Activated CD8-positive, alpha-beta T cell treated with anti-CD3 and anti-CD28 coated beads for 36 hours (primary cell): ENCODE data around the gene HUNK. TPM values are rescaled to one million over a fixed set of nuclear protein-coding genes. Genes with fewer than 3 reads are reported as not detected.

Experiments used
- ATAC-seq: fragments of 200-7000 bp; cut with Tn5 transposase; one replicate; pipeline ENCODE4 v1.10.0; 2021; ENCODE audit warnings: mild to moderate bottlenecking, moderate library complexity
- CTCF ChIA-PET: fragments of 350-600 bp; sonication (Branson Sonifier 250); formaldehyde crosslinking; loops from one replicate; lab custom pipeline; 2021; ENCODE audit warnings: antibody characterized with exemption; lab: Charles Lee
- POLR2A ChIA-PET: fragments of 350-600 bp; sonication (Branson Sonifier 250); formaldehyde crosslinking; loops from one replicate; lab custom pipeline; 2021; ENCODE audit warnings: antibody characterized with exemption; lab: Charles Lee
- DNase-seq: peaks from one replicate; pipeline ENCODE4 v3.0.0-alpha.2; 2020
- H3K27ac Mint-ChIP-seq: one replicate; pipeline ENCODE4 v1.8.0; 2021; ENCODE audit warnings: mild to moderate bottlenecking, mixed read lengths
- H3K27me3 Mint-ChIP-seq: one replicate; pipeline ENCODE4 v1.8.0; 2021; ENCODE audit warnings: mixed read lengths
- H3K36me3 Mint-ChIP-seq: one replicate; pipeline ENCODE4 v1.8.0; 2021; ENCODE audit warnings: low read depth, mixed read lengths
- H3K4me1 Mint-ChIP-seq: one replicate; pipeline ENCODE4 v1.8.0; 2021; ENCODE audit warnings: low read depth, mixed read lengths
- H3K4me3 Mint-ChIP-seq: one replicate; pipeline ENCODE4 v1.8.0; 2021; ENCODE audit warnings: mild to moderate bottlenecking, moderate library complexity, mixed read lengths
- H3K9me3 Mint-ChIP-seq: one replicate; pipeline ENCODE4 v1.8.0; 2021; ENCODE audit warnings: mixed read lengths
- intact Hi-C: fragments of 100-400 bp; cut with micrococcal nuclease; formaldehyde crosslinking; loops from one replicate; pipeline ENCODE4 v1.10.0; 2022
- total RNA-seq, 2 experiments: library from RNA; stranded (reverse); gene quantifications; one replicate each; pipeline ENCODE4 v1.2.3, GENCODE V29; 2021
- TF ChIP-seq, protein P1 (sequence below): fragments of 200-600 bp; IDR thresholded peaks from one replicate; pipeline ENCODE4 v1.8.0; 2022; ENCODE audit warnings: antibody characterized with exemption, mild to moderate bottlenecking

Gene HUNK
- total RNA-seq, 2 experiments from 2014 or later = 0.20 to 0.27 TPM

- Mint-ChIP-seq H3K4me1 (no peaks in the 10 kb centered on the region), H3K36me3 (no peaks in the 10 kb centered on the region), H3K4me3 (no peak overlapping the region), H3K9me3 (no peaks in the 10 kb centered on the region), H3K27me3 (peaks cover 1% of the 10 kb centered on the region), H3K27ac (no peak overlapping the region)
- no peak for DNase-seq
- POLR2A ChIA-PET = no interaction called here
- CTCF ChIA-PET = no interaction called here
- intact Hi-C loops = no loop called here
- no peak for ATAC-seq
- TF ChIP-seq, protein P1, sequence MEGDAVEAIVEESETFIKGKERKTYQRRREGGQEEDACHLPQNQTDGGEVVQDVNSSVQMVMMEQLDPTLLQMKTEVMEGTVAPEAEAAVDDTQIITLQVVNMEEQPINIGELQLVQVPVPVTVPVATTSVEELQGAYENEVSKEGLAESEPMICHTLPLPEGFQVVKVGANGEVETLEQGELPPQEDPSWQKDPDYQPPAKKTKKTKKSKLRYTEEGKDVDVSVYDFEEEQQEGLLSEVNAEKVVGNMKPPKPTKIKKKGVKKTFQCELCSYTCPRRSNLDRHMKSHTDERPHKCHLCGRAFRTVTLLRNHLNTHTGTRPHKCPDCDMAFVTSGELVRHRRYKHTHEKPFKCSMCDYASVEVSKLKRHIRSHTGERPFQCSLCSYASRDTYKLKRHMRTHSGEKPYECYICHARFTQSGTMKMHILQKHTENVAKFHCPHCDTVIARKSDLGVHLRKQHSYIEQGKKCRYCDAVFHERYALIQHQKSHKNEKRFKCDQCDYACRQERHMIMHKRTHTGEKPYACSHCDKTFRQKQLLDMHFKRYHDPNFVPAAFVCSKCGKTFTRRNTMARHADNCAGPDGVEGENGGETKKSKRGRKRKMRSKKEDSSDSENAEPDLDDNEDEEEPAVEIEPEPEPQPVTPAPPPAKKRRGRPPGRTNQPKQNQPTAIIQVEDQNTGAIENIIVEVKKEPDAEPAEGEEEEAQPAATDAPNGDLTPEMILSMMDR = no peak
These were observed 9.9 kb downstream of the HUNK start for GRCh38 chr21:31882711-31883110.

- no peaks in the 10 kb centered on the region for H3K4me1 Mint-ChIP-seq
- CTCF ChIA-PET = no interaction called here
- no peaks in the 10 kb centered on the region for H3K36me3 Mint-ChIP-seq
- no peak for DNase-seq
- H3K27me3 Mint-ChIP-seq = no peaks in the 10 kb centered on the region
- no peak overlapping the region for H3K4me3 Mint-ChIP-seq
- TF ChIP-seq, protein P1 = no peak
- no peak for ATAC-seq
- intact Hi-C loops = no loop called here
- no peaks in the 10 kb centered on the region for H3K9me3 Mint-ChIP-seq
- no peak overlapping the region for H3K27ac Mint-ChIP-seq
- POLR2A ChIA-PET = no interaction called here
These were observed 12.3 kb downstream of the HUNK start for GRCh38 chr21:31885146-31885545.

- TF ChIP-seq, protein P1 = no peak
- ATAC-seq = no peak
- no peaks in the 10 kb centered on the region for H3K9me3 Mint-ChIP-seq
- intact Hi-C loops = no loop called here
- ChIA-PET POLR2A (no interaction called here), CTCF (no interaction called here)
- no peaks in the 10 kb centered on the region for H3K4me1 Mint-ChIP-seq
- DNase-seq = no peak
- no peak overlapping the region for H3K4me3 Mint-ChIP-seq
- H3K27ac Mint-ChIP-seq = no peak overlapping the region
- no peaks in the 10 kb centered on the region for H3K27me3 Mint-ChIP-seq
- H3K36me3 Mint-ChIP-seq = no peaks in the 10 kb centered on the region
These were observed 14.1 kb downstream of the HUNK start for GRCh38 chr21:31886915-31887314.

DNA sequence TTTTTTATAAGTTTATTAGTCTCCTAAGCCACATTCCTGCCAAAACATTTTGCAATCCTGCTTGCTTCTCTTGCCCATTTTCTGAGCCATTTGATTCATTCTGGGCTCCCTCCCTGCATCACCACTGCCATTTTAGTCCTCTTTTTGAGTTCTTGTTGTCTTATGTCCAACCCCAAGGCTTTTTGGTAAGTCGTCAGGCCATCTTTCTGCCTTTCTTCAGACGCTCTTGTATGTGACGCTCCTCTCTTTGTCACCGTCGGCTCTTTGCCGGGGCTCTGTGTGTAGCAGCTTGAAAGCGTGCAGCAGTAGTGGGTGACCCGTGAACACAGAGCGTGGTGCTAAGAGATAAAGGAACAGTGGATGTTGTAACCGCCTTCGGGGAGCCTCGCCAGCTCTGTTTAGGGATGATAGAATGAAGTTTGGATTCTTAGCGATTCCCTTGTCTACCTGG lies 14.6 kb downstream of the HUNK start:
- ChIA-PET POLR2A (interaction anchor here (0.5 kb wide), 1 partner anchor 91 kb away, joined by 3 read pairs; no protein-coding TSS in a partner anchor), CTCF (no interaction called here)
- no peaks in the 10 kb centered on the region for H3K4me1 Mint-ChIP-seq
- ATAC-seq (no peak), DNase-seq (no peak)
- no peaks in the 10 kb centered on the region for H3K9me3 Mint-ChIP-seq
- intact Hi-C loops = no loop called here
- no peaks in the 10 kb centered on the region for H3K27me3 Mint-ChIP-seq
- TF ChIP-seq, protein P1 = no peak
- no peaks in the 10 kb centered on the region for H3K36me3 Mint-ChIP-seq
- no peak overlapping the region for H3K27ac Mint-ChIP-seq
- no peak overlapping the region for H3K4me3 Mint-ChIP-seq

GRCh38 chr21:31888936-31889371 lies 16.1 kb downstream of the HUNK start:
- H3K36me3 Mint-ChIP-seq = no peaks in the 10 kb centered on the region
- peaks cover 4% of the 10 kb centered on the region for H3K27me3 Mint-ChIP-seq
- no peaks in the 10 kb centered on the region for H3K4me1 Mint-ChIP-seq
- ATAC-seq (no peak), DNase-seq (no peak)
- H3K27ac Mint-ChIP-seq = no peak overlapping the region
- TF ChIP-seq, protein P1 = no peak
- H3K4me3 Mint-ChIP-seq = no peak overlapping the region
- intact Hi-C loops = no loop called here
- CTCF ChIA-PET = interaction anchor here (1.1 to 1.4 kb wide), 2 partner anchors 15 to 17 kb away, joined by 4 read pairs; no protein-coding TSS in a partner anchor
- no peaks in the 10 kb centered on the region for H3K9me3 Mint-ChIP-seq
- POLR2A ChIA-PET = no interaction called here
